AML-193 (cell line): Measurements from ENCODE around the gene SEC61B.

Experiments used
- DNase-seq, 2 experiments: peaks; one replicate each; lab custom pipeline; 2025; lab: John Stamatoyannopoulos, UW

SEC61B gene

DNA sequence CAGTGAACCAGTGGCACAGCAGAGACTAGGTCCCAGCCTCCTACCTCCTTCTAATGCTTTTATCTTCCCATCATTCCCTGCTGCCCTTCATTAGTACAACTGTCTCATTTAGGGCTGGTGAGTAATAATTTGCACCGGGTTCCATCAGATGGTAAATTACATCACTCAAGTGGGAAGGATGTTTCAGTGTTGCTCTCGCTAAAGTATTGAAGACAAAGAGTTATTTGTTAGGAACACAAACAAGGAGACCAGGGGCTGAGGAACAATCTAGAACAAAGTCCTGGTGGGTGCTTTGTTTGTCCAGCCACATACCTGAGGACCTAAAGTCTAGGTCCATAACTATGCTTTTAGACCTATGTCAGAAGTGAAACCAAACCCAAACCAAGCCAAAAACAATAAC lies 52.4 kb downstream of the SEC61B start:
- DNase-seq = no peak
